ENCODE measurements around the gene COL25A1. TPM values are rescaled to one million over a fixed set of nuclear protein-coding genes. Genes with fewer than 3 reads are reported as not detected.

The COL25A1 gene
- total RNA-seq, 4 donors from 2014 or later = 0.06 to 0.53 (median 0.23) TPM

GRCh38 chr4:109121561-109121960 is 180.9 kb downstream of the COL25A1 start:
- Histone ChIP-seq H3K9me3 (no peaks in the 10 kb centered on the region), H3K4me1 (no peaks in the 10 kb centered on the region), H3K36me3 (no peaks in the 10 kb centered on the region), H3K4me3 (no peak overlapping the region), H3K27me3 (no peaks in the 10 kb centered on the region), H3K27ac (no peak overlapping the region)
- no peak for TF ChIP-seq POLR2A (IDR thresholded peaks at IDR 0.05)
- no peak for TF ChIP-seq CTCF (IDR thresholded peaks at IDR 0.05)
- no peak for DNase-seq
- intact Hi-C loops (cut with DNase I) = no loop called here
- WGBS, 2 donors = 90% methylated on average over 1 of the region's 1 CpG

GRCh38 chr4:109119852-109120251 is 182.6 kb downstream of the COL25A1 start:
- WGBS, 2 donors = 76 to 88% methylated on average over 1 of the region's 1 CpG
- intact Hi-C loops (cut with DNase I) = no loop called here

GRCh38 chr4:109118635-109119034 is 183.8 kb downstream of the COL25A1 start:
- no peak for DNase-seq
- H3K9me3 ChIP-seq = no peaks in the 10 kb centered on the region
- H3K4me3 ChIP-seq = no peak overlapping the region
- no peaks in the 10 kb centered on the region for H3K36me3 ChIP-seq
- H3K27ac ChIP-seq = no peak overlapping the region
- intact Hi-C loops (cut with DNase I) = no loop called here
- H3K4me1 ChIP-seq = no peaks in the 10 kb centered on the region
- H3K27me3 ChIP-seq = no peaks in the 10 kb centered on the region
- TF ChIP-seq POLR2A (IDR thresholded peaks at IDR 0.05) (no peak), CTCF (IDR thresholded peaks at IDR 0.05) (no peak)
- 79 to 80% methylated on average over 2 of the region's 2 CpGs for WGBS, 2 donors

More at GRCh38 chr4:109119852-109120251, 182.6 kb downstream of the COL25A1 start:
- Histone ChIP-seq H3K4me3 (no peak overlapping the region), H3K36me3 (no peaks in the 10 kb centered on the region), H3K27ac (no peak overlapping the region), H3K27me3 (no peaks in the 10 kb centered on the region), H3K4me1 (no peaks in the 10 kb centered on the region), H3K9me3 (no peaks in the 10 kb centered on the region)
- no peak for TF ChIP-seq POLR2A (IDR thresholded peaks at IDR 0.05)
- no peak for TF ChIP-seq CTCF (IDR thresholded peaks at IDR 0.05)
- no peak for DNase-seq

DNA sequence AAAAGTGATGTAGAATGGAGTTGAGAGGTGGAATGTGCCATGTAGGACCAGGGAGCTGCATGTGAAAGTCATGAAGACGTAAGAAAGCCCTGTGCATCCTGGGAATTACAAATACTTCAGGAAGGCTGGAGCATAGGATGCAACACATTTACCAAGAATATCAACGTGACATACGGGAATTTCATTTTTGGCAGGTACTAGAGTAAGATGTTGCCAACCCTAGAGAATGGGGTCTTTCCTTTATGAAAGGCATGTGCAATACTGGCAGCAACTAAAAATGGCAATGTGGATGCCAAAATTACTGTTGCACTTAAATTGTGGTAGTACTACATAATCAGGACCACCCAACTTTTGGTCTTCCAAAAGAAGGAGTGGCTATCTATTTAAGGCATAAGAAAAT is 188.0 kb downstream of the COL25A1 start:
- TF ChIP-seq CTCF (IDR thresholded peaks at IDR 0.05) = no peak
- TF ChIP-seq POLR2A (IDR thresholded peaks at IDR 0.05) = no peak
- no peak overlapping the region for H3K4me3 ChIP-seq
- no peak for DNase-seq
- H3K27me3 ChIP-seq = no peaks in the 10 kb centered on the region
- H3K27ac ChIP-seq = no peak overlapping the region
- 62 to 76% methylated on average over 3 of the region's 3 CpGs for WGBS, 2 donors
- no peaks in the 10 kb centered on the region for H3K4me1 ChIP-seq
- intact Hi-C loops (cut with DNase I) = no loop called here
- no peaks in the 10 kb centered on the region for H3K36me3 ChIP-seq
- H3K9me3 ChIP-seq = no peaks in the 10 kb centered on the region

- H3K27me3 ChIP-seq = no peaks in the 10 kb centered on the region
- H3K4me1 ChIP-seq = no peaks in the 10 kb centered on the region
- no peak for DNase-seq
- WGBS, 2 donors = 81 to 95% methylated on average over 2 of the region's 2 CpGs
- H3K27ac ChIP-seq = no peak overlapping the region
- H3K9me3 ChIP-seq = no peaks in the 10 kb centered on the region
- H3K36me3 ChIP-seq = no peaks in the 10 kb centered on the region
- intact Hi-C loops (cut with DNase I) = no loop called here
- H3K4me3 ChIP-seq = no peak overlapping the region
- TF ChIP-seq POLR2A (IDR thresholded peaks at IDR 0.05) (no peak), CTCF (IDR thresholded peaks at IDR 0.05) (no peak)
Measured at GRCh38 chr4:109113521-109113920, 188.9 kb downstream of the COL25A1 start.
